ENCODE results near the gene CCL26.

The CCL26 gene

GRCh38 chr7:75807452-75807851 is 35.4 kb upstream of the CCL26 start:
- no peak for DNase-seq (ENCODE audit: low read depth)
- no peak overlapping the region for H3K4me3 ChIP-seq (ENCODE audit: low read depth, low read length)
- no peak for TF ChIP-seq CTCF (IDR thresholded peaks at IDR 0.05; ENCODE audit: low read depth, low read length, missing control alignments)

GRCh38 chr7:75806560-75807307 is 34.7 kb upstream of the CCL26 start:
- DNase-seq (ENCODE audit: low read depth): no peak
- no peak overlapping the region for H3K4me3 ChIP-seq (ENCODE audit: low read depth, low read length)
- TF ChIP-seq CTCF (IDR thresholded peaks at IDR 0.05; ENCODE audit: low read depth, low read length, missing control alignments): no peak

GRCh38 chr7:75804705-75805104 is 32.7 kb upstream of the CCL26 start:
- TF ChIP-seq CTCF (IDR thresholded peaks at IDR 0.05; ENCODE audit: low read depth, low read length, missing control alignments): no peak
- H3K4me3 ChIP-seq (ENCODE audit: low read depth, low read length): no peak overlapping the region
- no peak for DNase-seq (ENCODE audit: low read depth)

- DNase-seq (ENCODE audit: low read depth): no peak
- no peak overlapping the region for H3K4me3 ChIP-seq (ENCODE audit: low read depth, low read length)
- TF ChIP-seq CTCF (IDR thresholded peaks at IDR 0.05; ENCODE audit: low read depth, low read length, missing control alignments): no peak
Observed at GRCh38 chr7:75804004-75804403, 32.0 kb upstream of the CCL26 start.

GRCh38 chr7:75802552-75802821 is 30.5 kb upstream of the CCL26 start:
- DNase-seq (ENCODE audit: low read depth): no peak
- H3K4me3 ChIP-seq (ENCODE audit: low read depth, low read length): no peak overlapping the region
- TF ChIP-seq CTCF (IDR thresholded peaks at IDR 0.05; ENCODE audit: low read depth, low read length, missing control alignments): no peak

GRCh38 chr7:75798770-75799169 is 26.8 kb upstream of the CCL26 start:
- H3K4me3 ChIP-seq (ENCODE audit: low read depth, low read length): no peak overlapping the region
- DNase-seq (ENCODE audit: low read depth): no peak

More at GRCh38 chr7:75798770-75799169, 26.8 kb upstream of the CCL26 start:
- peak; percentile 4 for TF ChIP-seq CTCF (IDR thresholded peaks at IDR 0.05; ENCODE audit: low read depth, low read length, missing control alignments)
